ENCODE results near the gene SFMBT2. TPM values are rescaled to one million over a fixed set of nuclear protein-coding genes. Genes with fewer than 3 reads are reported as not detected.

Gene SFMBT2
- total and polyA plus RNA-seq, 8 donors = 4.1 to 12.6 (median 5.2) TPM

- TF ChIP-seq CTCF (IDR thresholded peaks at IDR 0.05) = no peak
- no peak for ATAC-seq
- Histone ChIP-seq H3K4me3 (no peak overlapping the region), H3K27me3 (no peaks in the 10 kb centered on the region), H3K27ac (no peak overlapping the region), H3K4me1 (no peaks in the 10 kb centered on the region), H3K9me3 (no peaks in the 10 kb centered on the region), H3K36me3 (no peaks in the 10 kb centered on the region)
- no peak for DNase-seq
- intact Hi-C loops (cut with DNase I) = no loop called here
These were observed 134.9 kb downstream of the SFMBT2 start for GRCh38 chr10:7275761-7276440.

- no peak overlapping the region for H3K27ac ChIP-seq
- TF ChIP-seq CTCF (IDR thresholded peaks at IDR 0.05) = no peak
- no peaks in the 10 kb centered on the region for H3K36me3 ChIP-seq
- H3K27me3 ChIP-seq = no peaks in the 10 kb centered on the region
- ATAC-seq (no peak), DNase-seq (no peak)
- no peak overlapping the region for H3K4me3 ChIP-seq
- no peaks in the 10 kb centered on the region for H3K9me3 ChIP-seq
- intact Hi-C loops (cut with DNase I) = no loop called here
- no peaks in the 10 kb centered on the region for H3K4me1 ChIP-seq
These were observed 136.5 kb downstream of the SFMBT2 start for GRCh38 chr10:7274293-7274692.

- TF ChIP-seq CTCF (IDR thresholded peaks at IDR 0.05) = no peak
- H3K27me3 ChIP-seq = no peaks in the 10 kb centered on the region
- no peaks in the 10 kb centered on the region for H3K9me3 ChIP-seq
- DNase-seq (no peak), ATAC-seq (no peak)
- no peak overlapping the region for H3K4me3 ChIP-seq
- intact Hi-C loops (cut with DNase I) = no loop called here
- H3K27ac ChIP-seq = no peak overlapping the region
- H3K36me3 ChIP-seq = no peaks in the 10 kb centered on the region
- no peaks in the 10 kb centered on the region for H3K4me1 ChIP-seq
These were observed 138.8 kb downstream of the SFMBT2 start for GRCh38 chr10:7272008-7272407.

GRCh38 chr10:7269988-7270387 lies 140.8 kb downstream of the SFMBT2 start:
- intact Hi-C loops (cut with DNase I) = no loop called here
- Histone ChIP-seq H3K9me3 (no peaks in the 10 kb centered on the region), H3K27me3 (no peaks in the 10 kb centered on the region), H3K27ac (peak overlapping the region in 1 of 2 donors; percentile 19), H3K4me1 (peaks cover 0 to 8% of the 10 kb centered on the region in 2 donors), H3K4me3 (no peak overlapping the region), H3K36me3 (no peaks in the 10 kb centered on the region)
- ATAC-seq (no peak), DNase-seq (no peak)
- TF ChIP-seq CTCF (IDR thresholded peaks at IDR 0.05) = no peak

GRCh38 chr10:7267142-7267541 lies 143.7 kb downstream of the SFMBT2 start:
- intact Hi-C loops (cut with DNase I) = no loop called here
- H3K27ac ChIP-seq = no peak overlapping the region

More at GRCh38 chr10:7267142-7267541, 143.7 kb downstream of the SFMBT2 start:
- no peak for ATAC-seq
- Histone ChIP-seq H3K9me3 (no peaks in the 10 kb centered on the region), H3K4me3 (no peak overlapping the region), H3K36me3 (no peaks in the 10 kb centered on the region), H3K4me1 (peaks cover 0 to 8% of the 10 kb centered on the region in 2 donors), H3K27me3 (no peaks in the 10 kb centered on the region)
- no peak for DNase-seq
- no peak for TF ChIP-seq CTCF (IDR thresholded peaks at IDR 0.05)

Measured in left lung (tissue), 10 donors.